Mesendoderm (in vitro differentiated cells): ENCODE measurements around the gene FBXO11.

Experiments
- DNase-seq: peaks from one replicate; pipeline ENCODE4 v3.0.0; 2013
- H2AK5ac ChIP-seq: 2 replicates; pipeline ENCODE4 v1.6.1; 2013; ENCODE audit warnings: low read length, inconsistent platforms
- H2BK120ac ChIP-seq: 2 replicates; pipeline ENCODE4 v1.6.1; 2013; ENCODE audit warnings: low read depth, mild to moderate bottlenecking, low read length, moderate library complexity, mixed read lengths
- H2BK15ac ChIP-seq: replicated peaks from 2 replicates; pipeline ENCODE4 v1.6.1; 2013; ENCODE audit warnings: low read depth, mild to moderate bottlenecking, moderate library complexity
- H2BK5ac ChIP-seq: 2 replicates; pipeline ENCODE4 v1.6.1; 2013; ENCODE audit warnings: low read length, inconsistent platforms
- H3K18ac ChIP-seq: 2 replicates; pipeline ENCODE4 v1.6.1; 2013; ENCODE audit warnings: mild to moderate bottlenecking, low read length, mixed read lengths
- H3K23ac ChIP-seq: one replicate; pipeline ENCODE4 v1.6.1; 2013; ENCODE audit warnings: low read length
- H3K27ac ChIP-seq: 2 replicates; pipeline ENCODE4 v1.5.1; 2013; ENCODE audit warnings: low read depth, mild to moderate bottlenecking, inconsistent platforms, low read length, moderate library complexity
- H3K27me3 ChIP-seq: 2 replicates; pipeline ENCODE4 v1.6.1; 2013; ENCODE audit warnings: low read length, control low read depth, mild to moderate bottlenecking, inconsistent platforms; ENCODE audit not compliant: insufficient read depth, poor library complexity
- H3K36me3 ChIP-seq: 2 replicates; pipeline ENCODE4 v1.6.1; 2013; ENCODE audit warnings: low read length, inconsistent platforms; ENCODE audit not compliant: control insufficient read depth, insufficient read depth
- H3K4ac ChIP-seq: one replicate; pipeline ENCODE4 v1.6.1; 2013; ENCODE audit warnings: low read depth, mild to moderate bottlenecking, low read length, moderate library complexity
- H3K4me1 ChIP-seq: 2 replicates; pipeline ENCODE4 v1.6.1; 2013; ENCODE audit warnings: low read depth, low read length, inconsistent platforms; ENCODE audit not compliant: control insufficient read depth
- H3K4me2 ChIP-seq: 2 replicates; pipeline ENCODE4 v1.6.1; 2013; ENCODE audit warnings: low read length
- H3K4me3 ChIP-seq: 2 replicates; pipeline ENCODE4 v1.5.1; 2013; ENCODE audit warnings: mild to moderate bottlenecking, low read length
- H3K56ac ChIP-seq: one replicate; pipeline ENCODE4 v1.6.1; 2013; ENCODE audit warnings: low read length
- H3K79me1 ChIP-seq: 2 replicates; pipeline ENCODE4 v1.6.1; 2013; ENCODE audit warnings: low read length, inconsistent platforms
- H3K79me2 ChIP-seq: 2 replicates; pipeline ENCODE4 v1.6.1; 2013; ENCODE audit warnings: mild to moderate bottlenecking, low read length; ENCODE audit not compliant: control insufficient read depth, insufficient read depth
- H3K9ac ChIP-seq: 2 replicates; pipeline ENCODE4 v1.6.1; 2013; ENCODE audit warnings: low read length, inconsistent platforms
- H4K5ac ChIP-seq: one replicate; pipeline ENCODE4 v1.6.1; 2013; ENCODE audit warnings: low read length
- H4K8ac ChIP-seq: one replicate; pipeline ENCODE4 v1.6.1; 2013; ENCODE audit warnings: low read depth, mild to moderate bottlenecking, control low read depth, low read length, moderate library complexity
- WGBS: extraction: QIAGEN DNeasy Blood & Tissue Kit; methylation state at CpG from one replicate; pipeline ENCODE4 v1.1.7; 2013; ENCODE audit warnings: low lambda C conversion rate, missing lambda C conversion rate; ENCODE audit not compliant: insufficient coverage; ENCODE audit errors: extremely low coverage; 5-methylcytosine and 5-hydroxymethylcytosine counted together

FBXO11 gene

GRCh38 chr2:47844162-47844561 lies 62.1 kb downstream of the FBXO11 start:
- H3K4me2 ChIP-seq = no peak overlapping the region
- H2AK5ac ChIP-seq = no peak overlapping the region
- no peak overlapping the region for H3K9ac ChIP-seq
- H3K4ac ChIP-seq = no peak overlapping the region
- DNase-seq = no peak
- no peak overlapping the region for H4K5ac ChIP-seq
- H2BK120ac ChIP-seq = no peak overlapping the region
- no peaks in the 10 kb centered on the region for H3K4me1 ChIP-seq
- no peak overlapping the region for H4K8ac ChIP-seq
- H3K18ac ChIP-seq = no peak overlapping the region
- peaks cover 19% of the 10 kb centered on the region for H3K79me2 ChIP-seq
- no peak overlapping the region for H3K56ac ChIP-seq
- peaks cover 10% of the 10 kb centered on the region for H3K79me1 ChIP-seq
- no peak overlapping the region for H2BK15ac ChIP-seq
- H3K36me3 ChIP-seq = no peaks in the 10 kb centered on the region
- no CpG with 5 or more reads among the region's 2 CpGs for WGBS
- H3K27me3 ChIP-seq = no peaks in the 10 kb centered on the region
- no peak overlapping the region for H3K4me3 ChIP-seq
- no peak overlapping the region for H3K27ac ChIP-seq
- no peak overlapping the region for H3K23ac ChIP-seq
- H2BK5ac ChIP-seq = no peak overlapping the region

DNA sequence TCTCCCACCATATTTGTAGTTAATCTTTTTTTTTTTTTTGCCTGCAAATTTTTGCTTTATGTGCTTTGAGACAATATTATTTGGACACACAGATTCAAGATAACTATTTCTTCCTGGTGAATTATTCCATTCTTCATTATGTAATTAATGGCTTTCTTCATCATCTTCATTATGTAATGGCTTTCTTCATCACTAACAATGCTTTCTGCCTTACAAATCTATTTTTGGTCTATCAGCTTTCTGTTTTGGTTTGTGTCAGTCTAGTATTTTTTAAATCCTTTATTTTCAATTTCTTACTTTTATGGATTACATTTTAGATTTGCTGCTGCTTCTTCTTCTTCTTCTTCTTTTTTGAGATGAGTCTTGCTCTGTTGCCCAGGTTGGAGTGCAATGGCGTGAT lies 62.9 kb downstream of the FBXO11 start:
- Histone ChIP-seq H3K4ac (no peak overlapping the region), H3K18ac (no peak overlapping the region), H3K36me3 (no peaks in the 10 kb centered on the region), H3K4me3 (no peak overlapping the region), H3K27me3 (no peaks in the 10 kb centered on the region), H2AK5ac (no peak overlapping the region), H3K4me1 (no peaks in the 10 kb centered on the region), H3K56ac (no peak overlapping the region), H3K9ac (no peak overlapping the region), H3K79me1 (peaks cover 10% of the 10 kb centered on the region), H4K5ac (no peak overlapping the region), H4K8ac (no peak overlapping the region), H2BK15ac (no peak overlapping the region), H3K4me2 (no peak overlapping the region), H2BK120ac (no peak overlapping the region), H3K27ac (no peak overlapping the region), H3K23ac (no peak overlapping the region), H2BK5ac (no peak overlapping the region), H3K79me2 (peaks cover 19% of the 10 kb centered on the region)
- DNase-seq = no peak
- no CpG with 5 or more reads among the region's 1 CpG for WGBS

DNA sequence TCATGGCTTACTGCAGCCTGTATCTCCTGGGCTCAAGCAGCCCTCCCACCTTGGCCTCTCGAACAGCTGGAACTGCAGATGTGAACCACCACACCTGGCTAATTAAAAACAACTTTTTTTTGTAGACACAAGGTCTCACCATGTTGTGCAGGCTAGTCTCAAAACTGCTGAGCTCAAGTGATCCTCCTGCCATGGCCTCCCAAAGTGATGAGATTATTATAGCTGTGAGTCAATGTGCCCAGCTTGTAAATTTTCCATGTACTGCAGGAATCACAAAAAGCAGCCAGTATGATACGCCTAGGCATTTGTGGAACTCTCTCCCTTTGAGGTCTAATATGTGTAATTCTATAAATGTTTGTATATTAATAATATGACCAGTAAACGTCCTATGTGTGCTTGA lies 63.5 kb downstream of the FBXO11 start:
- Histone ChIP-seq H2BK5ac (no peak overlapping the region), H3K4me3 (no peak overlapping the region), H4K8ac (no peak overlapping the region), H2BK120ac (no peak overlapping the region), H3K79me1 (peaks cover 8% of the 10 kb centered on the region), H3K23ac (no peak overlapping the region), H3K27ac (no peak overlapping the region), H3K56ac (no peak overlapping the region), H3K4me2 (no peak overlapping the region), H3K79me2 (peaks cover 16% of the 10 kb centered on the region), H4K5ac (no peak overlapping the region), H2AK5ac (no peak overlapping the region), H3K36me3 (no peaks in the 10 kb centered on the region), H2BK15ac (no peak overlapping the region), H3K9ac (no peak overlapping the region), H3K18ac (no peak overlapping the region), H3K4ac (no peak overlapping the region), H3K4me1 (no peaks in the 10 kb centered on the region), H3K27me3 (no peaks in the 10 kb centered on the region)
- DNase-seq = no peak
- WGBS = no CpG with 5 or more reads among the region's 3 CpGs

DNA sequence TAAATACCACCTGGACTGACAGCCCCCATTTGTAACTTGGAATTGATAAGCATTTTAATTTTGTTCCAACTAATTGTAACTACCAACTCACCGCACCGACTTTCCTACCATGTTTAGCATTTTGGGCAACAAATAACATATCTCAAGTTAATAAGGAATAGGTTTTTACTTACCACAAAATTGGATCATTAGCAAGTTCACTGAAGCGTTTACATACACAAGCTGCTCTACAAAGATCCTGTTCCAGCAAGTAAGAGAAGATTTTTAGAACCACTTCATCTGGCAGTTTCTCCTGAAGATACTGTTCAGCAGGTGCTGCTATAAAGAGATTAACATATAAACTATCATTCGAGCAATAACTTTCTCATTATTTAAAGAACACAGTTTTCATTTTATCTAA lies 67.6 kb downstream of the FBXO11 start:
- H2BK120ac ChIP-seq = no peak overlapping the region
- no peak overlapping the region for H3K4me3 ChIP-seq
- H3K56ac ChIP-seq = no peak overlapping the region
- H3K4ac ChIP-seq = no peak overlapping the region
- no peaks in the 10 kb centered on the region for H3K4me1 ChIP-seq
- H2AK5ac ChIP-seq = no peak overlapping the region
- H3K4me2 ChIP-seq = no peak overlapping the region
- WGBS = no CpG with 5 or more reads among the region's 4 CpGs
- H3K18ac ChIP-seq = no peak overlapping the region
- H3K79me2 ChIP-seq = peaks cover 5% of the 10 kb centered on the region
- H3K27ac ChIP-seq = no peak overlapping the region
- no peak overlapping the region for H4K8ac ChIP-seq
- H2BK15ac ChIP-seq = no peak overlapping the region
- no peak for DNase-seq
- no peak overlapping the region for H3K9ac ChIP-seq
- peaks cover 2% of the 10 kb centered on the region for H3K36me3 ChIP-seq
- no peaks in the 10 kb centered on the region for H3K27me3 ChIP-seq
- no peak overlapping the region for H3K23ac ChIP-seq
- H4K5ac ChIP-seq = no peak overlapping the region
- H2BK5ac ChIP-seq = no peak overlapping the region
- peaks cover 1% of the 10 kb centered on the region for H3K79me1 ChIP-seq

DNA sequence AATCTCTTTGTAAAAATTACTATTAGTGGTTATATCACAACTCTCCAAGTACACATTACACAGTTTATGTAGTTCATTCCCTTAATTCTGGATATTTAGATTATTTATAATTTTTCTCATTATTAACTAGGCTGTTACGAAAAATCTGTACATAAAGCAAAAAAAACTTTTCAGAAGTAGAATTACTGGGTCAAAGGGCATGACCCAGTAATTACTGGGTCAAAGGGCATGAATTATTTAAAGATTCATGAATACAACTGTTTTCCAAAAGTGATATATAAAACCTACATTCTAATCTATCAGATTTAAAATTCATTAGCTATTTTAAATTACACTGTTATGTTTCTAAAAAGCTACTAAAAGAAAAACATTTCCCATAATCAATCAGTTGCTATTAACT lies 68.0 kb downstream of the FBXO11 start:
- Histone ChIP-seq H2BK120ac (no peak overlapping the region), H3K23ac (no peak overlapping the region), H2BK5ac (no peak overlapping the region), H3K9ac (no peak overlapping the region), H3K79me1 (peaks cover 1% of the 10 kb centered on the region), H3K27me3 (no peaks in the 10 kb centered on the region), H3K4ac (no peak overlapping the region), H3K4me1 (no peaks in the 10 kb centered on the region), H3K18ac (no peak overlapping the region), H3K56ac (no peak overlapping the region), H2BK15ac (no peak overlapping the region), H3K4me3 (no peak overlapping the region), H2AK5ac (no peak overlapping the region), H3K4me2 (no peak overlapping the region), H3K79me2 (peaks cover 5% of the 10 kb centered on the region), H3K27ac (no peak overlapping the region), H4K5ac (no peak overlapping the region), H3K36me3 (peaks cover 2% of the 10 kb centered on the region), H4K8ac (no peak overlapping the region)
- DNase-seq = no peak
- WGBS = no CpG with 5 or more reads among the region's 1 CpG

- peaks cover 2% of the 10 kb centered on the region for H3K36me3 ChIP-seq
- no peak overlapping the region for H3K18ac ChIP-seq
- no peak overlapping the region for H3K56ac ChIP-seq
- no peak overlapping the region for H3K9ac ChIP-seq
- no peak overlapping the region for H2AK5ac ChIP-seq
- no peaks in the 10 kb centered on the region for H3K27me3 ChIP-seq
- H3K4me1 ChIP-seq = no peaks in the 10 kb centered on the region
- H3K4ac ChIP-seq = no peak overlapping the region
- no peak overlapping the region for H4K5ac ChIP-seq
- H4K8ac ChIP-seq = no peak overlapping the region
- H2BK120ac ChIP-seq = no peak overlapping the region
- H3K27ac ChIP-seq = no peak overlapping the region
- DNase-seq = no peak
- H2BK5ac ChIP-seq = no peak overlapping the region
- no peaks in the 10 kb centered on the region for H3K79me2 ChIP-seq
- no peak overlapping the region for H3K23ac ChIP-seq
- no peak overlapping the region for H3K4me3 ChIP-seq
- no peaks in the 10 kb centered on the region for H3K79me1 ChIP-seq
- no peak overlapping the region for H2BK15ac ChIP-seq
- no CpG with 5 or more reads among the region's 2 CpGs for WGBS
- no peak overlapping the region for H3K4me2 ChIP-seq
Observed at GRCh38 chr2:47833516-47833968, 72.8 kb downstream of the FBXO11 start.
